HL-60 (cell line): Measurements from ENCODE around the gene MARCHF10.

Experiments
- DNase-seq, 2 experiments: peaks; one replicate each; pipeline ENCODE4 v3.0.0-alpha.2; 2010 to 2020; ENCODE audit warnings: low read depth in 1 of 2, low spot score in 1 of 2
- H3K27ac ChIP-seq: fragments of 250-450 bp; sonication (Bioruptor Pico); replicated peaks from 2 replicates; pipeline ENCODE4 v1.5.1; 2020; ENCODE audit warnings: mild to moderate bottlenecking, moderate library complexity
- H3K27me3 ChIP-seq: fragments of 250-450 bp; sonication (Bioruptor Pico); 2 replicates; pipeline ENCODE4 v1.5.1; 2021; ENCODE audit warnings: mild to moderate bottlenecking, moderate library complexity; ENCODE audit not compliant: insufficient read depth, poor library complexity, severe bottlenecking
- H3K4me3 ChIP-seq: replicated peaks from 2 replicates; pipeline ENCODE4 v1.5.1; 2011; ENCODE audit warnings: mild to moderate bottlenecking, control low read depth, low read length; ENCODE audit not compliant: insufficient read depth
- CTCF ChIP-seq: IDR thresholded peaks from one replicate; pipeline ENCODE4 v1.5.1; 2011; ENCODE audit warnings: low read length, control low read depth, inconsistent platforms; ENCODE audit not compliant: insufficient read depth
- GABPA ChIP-seq: IDR thresholded peaks from 2 replicates; pipeline ENCODE4 v1.6.1; 2012; ENCODE audit warnings: low read depth
- POLR2AphosphoS5 ChIP-seq: IDR thresholded peaks from 2 replicates; pipeline ENCODE4 v1.6.1; 2012; ENCODE audit warnings: low read depth
- REST ChIP-seq: IDR thresholded peaks from 2 replicates; pipeline ENCODE4 v1.6.1; 2012; ENCODE audit warnings: low read depth; ENCODE audit not compliant: insufficient replicate concordance
- SPI1 ChIP-seq: IDR thresholded peaks from 2 replicates; pipeline ENCODE4 v1.6.1; 2012; ENCODE audit warnings: low read depth, mild to moderate bottlenecking, borderline replicate concordance

The MARCHF10 gene

GRCh38 chr17:62713086-62713881, 94.8 kb downstream of the MARCHF10 start:
- no peak for DNase-seq
- no peak overlapping the region for H3K4me3 ChIP-seq
- H3K27me3 ChIP-seq: no peaks in the 10 kb centered on the region
- TF ChIP-seq SPI1: no peak
- no peak for TF ChIP-seq GABPA
- no peak for TF ChIP-seq REST
- TF ChIP-seq POLR2AphosphoS5: no peak
- TF ChIP-seq CTCF: no peak
- H3K27ac ChIP-seq: no peak overlapping the region

DNA sequence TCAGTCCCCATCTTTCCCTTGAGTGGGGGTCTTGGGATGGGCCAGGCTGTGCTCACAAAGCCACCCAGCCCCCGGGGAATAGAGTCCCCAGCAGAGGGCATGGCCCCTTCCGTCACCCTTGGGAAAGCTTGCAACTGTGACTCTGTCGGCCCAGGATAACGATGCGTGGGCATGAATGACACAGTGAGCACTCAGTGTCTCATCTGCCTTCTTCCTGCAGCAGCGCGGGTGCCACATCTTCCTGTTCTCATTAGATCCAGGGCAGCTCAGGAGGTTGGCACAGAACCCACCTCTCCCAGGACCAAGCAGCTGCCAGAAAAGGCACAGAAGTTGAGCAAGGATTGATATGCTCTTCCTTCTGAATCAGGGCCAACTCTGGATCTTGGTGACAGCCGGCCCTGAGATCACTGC, 95.9 kb downstream of the MARCHF10 start:
- H3K27ac ChIP-seq: no peak overlapping the region

More for the DNA sequence above, 95.9 kb downstream of the MARCHF10 start:
- H3K27me3 ChIP-seq: no peaks in the 10 kb centered on the region
- TF ChIP-seq SPI1 (no peak), REST (no peak), POLR2AphosphoS5 (no peak), GABPA (no peak), CTCF (no peak)
- DNase-seq: no peak
- H3K4me3 ChIP-seq: no peak overlapping the region
